SH-SY5Y (cell line): ENCODE measurements around the gene LGALS8.

ENCODE experiments used
- GATA2 ChIP-seq: IDR thresholded peaks from 2 replicates; pipeline ENCODE4 v1.6.1; 2011; ENCODE audit warnings: mild to moderate bottlenecking, low read depth, low read length
- GATA3 ChIP-seq: IDR thresholded peaks from 2 replicates; pipeline ENCODE4 v1.6.1; 2011; ENCODE audit warnings: low read depth, mild to moderate bottlenecking, low read length, moderate library complexity

DNA sequence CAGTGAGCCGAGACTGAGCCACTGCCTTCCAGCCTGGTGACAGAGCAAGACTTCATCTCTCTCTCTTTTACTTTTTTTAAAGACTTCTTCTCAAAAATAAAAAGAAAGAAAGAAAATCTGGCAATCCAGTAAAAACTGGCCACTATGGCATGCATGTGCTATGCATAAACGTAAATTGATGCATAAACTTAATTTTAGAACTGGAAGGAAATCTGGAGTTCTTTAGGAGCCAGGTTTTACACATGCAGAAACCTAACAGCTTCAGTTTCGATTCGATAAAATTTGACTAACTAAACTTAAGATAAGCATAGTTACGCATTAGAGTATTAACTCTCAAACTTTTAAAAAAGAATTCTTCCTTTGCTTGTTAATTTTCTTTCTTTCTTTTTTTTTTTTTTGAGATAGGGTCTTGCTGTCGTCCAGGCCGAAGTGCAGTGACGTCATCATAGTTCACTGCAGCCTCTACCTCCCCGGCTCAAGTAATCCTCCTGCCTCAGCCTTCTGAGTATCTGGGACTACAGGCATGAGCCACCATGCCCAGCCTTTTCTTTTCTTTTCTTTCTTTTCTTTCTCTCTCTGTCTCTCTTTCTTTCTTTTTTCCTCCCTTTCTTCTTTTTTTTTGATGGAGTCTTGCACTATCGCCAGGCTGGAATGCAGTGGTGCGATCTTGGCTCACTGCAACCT, 11.9 kb upstream of the LGALS8 start:
- TF ChIP-seq GATA2 (no peak), GATA3 (no peak)
